COR-L47 (cell line): ENCODE measurements around the gene MED25.

Source experiments
- DNase-seq: peaks from one replicate; lab custom pipeline; 2025; lab: John Stamatoyannopoulos, UW

Gene MED25

GRCh38 chr19:49799271-49799797, 18.8 kb upstream of the MED25 start:
- no peak for DNase-seq

- no peak for DNase-seq
Measured at GRCh38 chr19:49799798-49800376, 18.2 kb upstream of the MED25 start.

- DNase-seq = no peak
Measured at GRCh38 chr19:49800771-49801170, 17.3 kb upstream of the MED25 start.

GRCh38 chr19:49801401-49801888, 16.6 kb upstream of the MED25 start:
- no peak for DNase-seq

GRCh38 chr19:49801966-49802661, 16.0 kb upstream of the MED25 start:
- no peak for DNase-seq

- DNase-seq = no peak
Measured at GRCh38 chr19:49802836-49803528, 15.1 kb upstream of the MED25 start.

GRCh38 chr19:49803529-49803856, 14.6 kb upstream of the MED25 start:
- no peak for DNase-seq

GRCh38 chr19:49805822-49806619, 12.1 kb upstream of the MED25 start:
- no peak for DNase-seq

- no peak for DNase-seq
Measured at GRCh38 chr19:49806620-49806959, 11.5 kb upstream of the MED25 start.

- DNase-seq = no peak
Measured at GRCh38 chr19:49807058-49807903, 10.8 kb upstream of the MED25 start.

GRCh38 chr19:49807904-49808675, 10.0 kb upstream of the MED25 start:
- no peak for DNase-seq

- no peak for DNase-seq
Measured at GRCh38 chr19:49808711-49809159, 9.4 kb upstream of the MED25 start.

GRCh38 chr19:49809160-49809940, 8.7 kb upstream of the MED25 start:
- no peak for DNase-seq

GRCh38 chr19:49809941-49810389, 8.1 kb upstream of the MED25 start:
- DNase-seq = no peak

GRCh38 chr19:49811328-49811727, 6.8 kb upstream of the MED25 start:
- no peak for DNase-seq

- DNase-seq = no peak
Measured at GRCh38 chr19:49812452-49812996, 5.6 kb upstream of the MED25 start.

- DNase-seq = peak; percentile 98
Measured at GRCh38 chr19:49812997-49813861, 4.9 kb upstream of the MED25 start, which contains the start of gene FUZ. Gene FUZ, minus strand, starts transcription at chr19:49813292. Its CDS starts 186 bp downstream, at chr19:49813106.

GRCh38 chr19:49814010-49814409, 4.1 kb upstream of the MED25 start:
- DNase-seq = no peak
